Activated naive CD8-positive, alpha-beta T cell treated with anti-CD3 and anti-CD28 coated beads, Interleukin-2, amount 50 U/mL, for 16 hours (primary cell): ENCODE results near the gene SAMMSON.

Experiments
- DNase-seq: peaks from one replicate; pipeline ENCODE4 v3.0.0-alpha.2; 2020; ENCODE audit warnings: low read depth, low spot score

The SAMMSON gene

GRCh38 chr3:69999140-70000027 lies at the start of gene SAMMSON:
SAMMSON (plus strand) TSS chr3:69999733.
- DNase-seq, result no peak

DNA sequence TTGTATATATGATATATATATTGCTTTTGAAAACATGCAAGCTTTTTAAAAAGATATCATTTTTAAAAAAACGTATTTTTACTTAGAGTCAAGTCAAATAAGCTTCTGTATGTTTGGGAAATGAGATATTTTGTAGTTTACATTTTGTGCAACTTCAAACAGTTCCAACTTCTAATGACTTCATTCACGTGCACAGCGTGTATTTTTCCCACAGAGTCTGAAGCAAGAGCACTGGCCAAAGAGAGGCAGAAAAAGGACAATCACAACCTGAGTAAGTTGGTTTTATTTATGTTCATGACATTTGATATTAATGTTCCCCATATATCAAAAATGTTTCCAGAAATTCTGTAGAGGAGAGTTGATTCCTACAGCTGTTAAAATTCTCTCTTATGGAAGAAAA lies 47.9 kb upstream of the SAMMSON start:
- DNase-seq, result no peak

- no peak for DNase-seq
Observed at GRCh38 chr3:69959581-69959980, 40.0 kb upstream of the SAMMSON start.

DNA sequence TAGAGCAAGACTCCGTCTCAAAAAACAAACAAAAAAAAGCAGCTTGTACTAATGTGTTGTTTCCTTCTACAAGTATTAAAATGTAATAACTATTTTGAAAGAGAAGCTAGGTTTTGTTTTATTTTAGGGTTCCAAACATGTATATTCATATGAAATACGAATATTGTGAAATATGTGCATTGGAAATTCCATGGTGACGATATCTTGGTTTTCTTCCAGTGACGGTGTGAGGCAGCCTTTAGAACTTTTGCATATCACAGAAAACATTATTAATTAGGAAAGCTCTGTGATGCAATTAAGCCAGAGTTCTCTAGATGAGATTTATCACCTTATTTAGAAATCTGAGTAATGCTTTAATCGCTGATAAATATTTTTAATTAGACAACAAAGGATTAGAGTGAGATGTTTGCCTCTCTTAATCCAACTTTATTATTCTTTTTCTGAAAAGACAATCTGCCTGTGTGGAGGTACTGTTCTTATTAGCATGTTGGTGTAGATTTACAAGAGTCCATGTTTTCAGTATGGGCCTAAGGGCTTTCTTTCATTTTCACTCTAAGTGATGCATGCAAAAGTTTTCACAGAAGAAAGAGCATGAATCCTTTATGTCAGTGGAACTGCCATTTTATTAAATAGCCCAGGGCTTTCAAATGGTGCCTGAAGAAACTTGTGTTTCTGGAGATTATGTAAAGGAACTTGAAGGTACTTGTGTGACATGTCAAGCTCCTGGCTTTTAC lies 37.7 kb upstream of the SAMMSON start:
- DNase-seq, result no peak

GRCh38 chr3:69963643-69964042 lies 35.9 kb upstream of the SAMMSON start:
- DNase-seq, result no peak

DNA sequence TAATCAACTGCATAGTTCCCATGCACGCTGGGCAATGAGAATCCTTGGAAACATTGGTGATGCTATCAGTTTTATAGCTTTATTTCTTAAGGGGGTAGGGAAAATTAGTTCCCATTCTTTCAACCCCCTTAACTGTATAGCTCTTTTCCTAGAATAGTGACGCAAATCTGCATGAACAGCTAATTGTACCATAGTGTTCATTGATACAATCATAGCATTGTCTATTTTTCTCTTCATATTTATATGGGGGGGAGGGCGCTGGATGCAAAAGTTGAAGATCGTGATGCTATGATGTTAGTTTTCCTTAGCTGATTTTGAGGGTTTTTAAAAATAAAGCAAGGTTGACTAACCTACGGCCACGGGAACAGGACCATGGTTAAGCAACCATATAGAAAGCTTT lies 32.4 kb upstream of the SAMMSON start:
- DNase-seq, result no peak

DNA sequence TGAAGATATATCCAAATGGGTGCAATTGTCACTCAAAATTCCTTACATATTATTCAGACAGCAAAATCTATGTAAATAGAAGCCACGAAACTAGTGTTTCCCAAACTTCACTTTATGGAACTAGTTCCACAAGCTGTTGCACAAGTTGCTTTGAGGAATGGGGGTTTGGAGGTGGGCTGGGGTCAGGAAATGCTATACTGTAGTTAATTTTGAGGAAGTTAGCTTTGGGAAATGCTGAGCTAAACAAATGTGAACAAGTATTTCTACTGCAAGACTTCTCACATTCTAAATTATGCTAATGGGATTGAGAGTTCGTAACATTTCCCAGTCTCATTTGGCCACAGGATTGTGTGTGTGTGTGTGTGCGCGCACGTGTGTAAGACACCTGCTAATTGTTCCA lies 28.7 kb upstream of the SAMMSON start:
- no peak for DNase-seq

GRCh38 chr3:69972672-69973071 lies 26.9 kb upstream of the SAMMSON start:
- DNase-seq, result no peak

DNA sequence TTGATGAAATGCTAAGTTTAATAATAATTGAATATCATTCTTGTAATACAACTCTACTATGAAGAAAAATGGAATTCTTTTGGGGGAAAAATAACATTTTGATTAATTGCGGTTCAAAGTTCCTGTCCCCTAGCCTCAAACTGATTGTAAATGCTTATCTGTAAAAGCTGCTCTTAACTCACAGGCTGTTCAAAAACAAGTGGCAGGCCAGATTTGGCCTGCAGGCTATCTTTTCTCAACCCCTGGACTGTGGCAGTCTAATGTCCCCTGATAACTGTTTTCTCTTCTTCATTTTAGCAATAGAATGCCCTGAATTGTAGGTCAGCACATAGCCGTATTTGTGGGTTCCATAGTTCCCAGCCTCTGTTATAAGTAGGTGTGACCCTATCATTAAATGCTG lies 23.5 kb upstream of the SAMMSON start:
- DNase-seq, result no peak

DNA sequence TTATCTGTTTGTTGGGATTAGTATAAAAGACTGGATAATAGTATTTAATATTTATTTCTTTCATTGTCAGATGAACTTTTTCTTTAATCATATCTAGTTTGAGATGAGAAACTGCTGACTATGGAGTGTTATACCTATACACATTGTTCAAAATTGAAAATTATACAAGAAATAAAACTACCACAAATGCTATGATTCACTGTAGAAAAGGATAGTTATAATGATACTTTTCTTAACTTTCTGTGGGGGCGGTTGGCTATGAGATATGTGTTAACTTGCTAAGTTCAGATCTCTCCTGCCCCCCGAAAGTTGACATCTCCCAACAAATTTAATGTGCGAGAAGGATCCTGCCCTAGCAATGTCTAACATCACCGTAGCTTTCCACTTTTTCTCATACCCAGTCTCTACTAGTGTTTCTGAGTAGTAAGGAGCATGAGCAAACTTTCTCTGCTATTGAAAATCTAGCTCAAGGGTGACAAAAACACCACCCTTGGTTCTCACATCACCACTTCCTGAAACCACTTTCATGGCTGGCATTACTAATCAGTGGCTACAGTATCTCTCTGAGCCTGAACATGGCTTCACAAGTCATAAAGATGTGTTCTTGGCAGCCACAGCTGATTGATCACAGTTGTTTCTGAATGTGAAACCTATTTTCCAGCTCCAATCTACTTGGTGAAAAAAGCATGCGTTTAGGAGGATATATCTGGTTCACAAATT lies 15.8 kb upstream of the SAMMSON start:
- DNase-seq, result no peak

- no peak for DNase-seq
Observed at GRCh38 chr3:69985266-69985665, 14.3 kb upstream of the SAMMSON start.

DNA sequence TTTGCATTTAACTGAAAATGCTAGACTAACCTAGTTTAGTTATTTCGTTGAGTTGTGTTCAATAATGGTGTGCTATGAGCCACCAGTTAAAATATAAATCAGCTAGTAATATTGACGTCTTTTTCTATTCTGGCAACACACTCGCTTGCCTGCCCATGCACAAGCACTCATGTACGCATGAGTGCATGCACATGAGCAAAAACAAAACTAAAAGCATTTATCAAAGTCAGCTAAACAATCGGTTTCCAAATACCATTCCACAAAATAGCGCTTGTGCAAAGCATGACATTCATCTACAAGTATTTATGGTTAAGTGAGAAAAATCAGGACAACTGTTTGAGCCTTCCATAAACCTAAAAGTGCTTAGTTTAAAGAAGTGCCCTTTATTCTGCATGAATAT lies 13.1 kb upstream of the SAMMSON start:
- no peak for DNase-seq

DNA sequence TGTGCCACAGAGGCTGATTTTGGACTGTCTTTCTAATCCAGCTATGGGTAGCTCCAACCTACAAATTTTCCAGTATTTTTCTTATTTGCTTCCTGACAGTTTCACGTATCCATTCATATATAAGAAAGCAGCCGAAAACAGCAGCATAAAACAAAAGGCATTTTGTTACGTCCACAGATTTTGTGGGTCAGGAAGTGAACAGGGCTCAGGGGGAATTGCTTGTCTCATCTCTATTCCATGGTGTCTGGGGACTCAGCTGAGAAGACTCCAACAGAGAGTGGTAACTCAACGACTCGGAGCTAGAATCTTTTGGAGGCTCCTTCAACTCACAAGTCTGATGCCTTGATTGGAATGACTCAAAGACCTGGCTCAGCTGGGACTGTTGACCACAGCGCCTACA lies 11.7 kb upstream of the SAMMSON start:
- DNase-seq, result no peak

GRCh38 chr3:69993757-69994156 lies 5.8 kb upstream of the SAMMSON start:
- no peak for DNase-seq

GRCh38 chr3:69994919-69995318 lies 4.6 kb upstream of the SAMMSON start:
- DNase-seq, result no peak

DNA sequence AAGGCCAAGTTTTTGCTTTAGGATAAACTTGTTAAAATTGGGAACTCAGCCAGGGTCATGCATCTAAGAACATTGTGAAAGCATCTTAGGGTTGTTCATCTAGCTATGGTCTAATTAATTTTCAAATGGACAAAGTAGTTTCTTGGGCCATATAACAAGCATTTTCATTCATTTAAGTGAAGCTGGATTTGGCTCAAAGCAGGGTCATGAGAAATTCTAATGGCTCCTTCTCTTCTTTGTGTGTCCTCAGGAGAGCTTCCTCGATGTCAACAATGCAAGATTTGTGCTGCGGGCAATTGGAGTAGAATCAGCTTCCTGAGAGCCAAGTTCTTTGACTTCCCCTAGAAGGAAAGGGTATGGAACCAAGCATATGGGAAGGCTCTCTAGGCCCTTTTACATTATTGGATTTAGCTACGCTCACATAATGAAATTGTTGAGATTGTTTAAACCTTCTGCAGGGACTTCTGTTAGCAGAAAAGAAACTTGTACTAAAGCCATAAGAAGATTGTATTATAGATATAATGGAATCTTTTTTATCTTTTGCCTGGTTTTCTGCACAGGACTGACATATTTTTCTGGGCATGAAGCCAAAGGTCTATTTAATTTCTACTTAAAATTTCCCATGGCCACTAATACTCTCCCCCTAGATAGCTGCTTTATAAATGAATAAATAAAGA lies 1.8 kb upstream of the SAMMSON start:
- no peak for DNase-seq

DNA sequence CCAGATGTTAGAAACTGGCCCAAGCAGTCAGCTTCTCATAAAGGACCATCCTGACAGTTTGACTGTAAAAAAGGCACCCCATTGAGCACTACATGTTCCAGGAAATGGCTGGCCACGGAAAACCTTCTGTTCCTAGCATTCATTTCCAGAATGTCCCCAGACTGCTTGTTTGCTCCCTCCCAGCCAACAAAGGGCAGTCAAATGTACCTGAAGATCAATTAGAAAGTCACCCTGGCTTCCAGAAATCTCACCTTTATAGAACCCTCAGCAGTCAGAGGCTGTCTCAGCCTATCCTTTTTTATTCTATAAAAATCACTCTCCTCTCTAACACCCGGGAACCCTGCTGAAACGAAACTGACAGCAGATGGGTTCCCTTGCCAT lies 784 bp upstream of the SAMMSON start:
- DNase-seq, result no peak

DNA sequence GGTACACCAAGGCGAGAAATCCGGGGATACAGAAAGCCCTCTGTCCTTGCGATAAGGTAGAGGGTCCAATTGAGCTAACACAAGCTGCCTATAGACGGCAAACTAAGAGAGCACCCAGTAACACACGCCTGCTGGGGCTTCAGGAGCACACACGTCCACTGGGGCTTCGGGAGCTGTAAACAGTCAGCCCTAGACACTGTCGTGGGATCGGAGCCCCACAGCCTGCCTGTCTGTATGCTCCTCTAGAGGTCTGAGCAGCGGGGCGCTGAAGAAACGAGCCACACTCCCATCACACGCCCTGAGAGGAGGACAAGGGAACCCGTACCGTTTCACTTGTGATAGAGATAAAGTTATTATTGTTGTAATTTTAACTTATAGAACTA lies 486 bp downstream of the SAMMSON start:
- no peak for DNase-seq

DNA sequence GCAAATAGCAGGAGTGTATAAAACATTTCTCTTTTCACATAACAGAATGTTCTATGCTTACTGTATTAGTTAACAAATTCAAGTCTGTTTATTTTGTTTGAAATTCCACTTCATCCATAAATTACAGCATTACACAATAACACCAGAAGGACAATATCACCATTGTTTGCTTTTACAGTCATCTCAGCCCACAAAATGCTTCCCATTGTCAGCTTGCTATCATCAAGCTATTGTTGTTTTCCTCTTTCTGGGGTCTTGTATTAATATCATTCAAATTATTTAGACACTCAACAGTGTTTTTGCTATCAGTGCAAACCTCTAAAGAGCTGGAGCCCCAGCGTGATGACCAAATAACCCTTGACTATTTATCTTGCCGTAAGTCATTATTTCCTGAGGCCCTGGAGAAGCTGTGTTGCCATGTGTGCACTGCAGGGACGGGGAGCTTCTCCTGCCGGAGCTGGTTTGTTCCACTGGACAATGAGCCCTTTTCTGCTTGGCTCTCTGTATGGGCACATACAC lies 1.1 kb downstream of the SAMMSON start:
- no peak for DNase-seq

- DNase-seq, result no peak
Observed at GRCh38 chr3:70003119-70003518, 3.6 kb downstream of the SAMMSON start.

GRCh38 chr3:70006089-70006488 lies 6.6 kb downstream of the SAMMSON start:
- no peak for DNase-seq

DNA sequence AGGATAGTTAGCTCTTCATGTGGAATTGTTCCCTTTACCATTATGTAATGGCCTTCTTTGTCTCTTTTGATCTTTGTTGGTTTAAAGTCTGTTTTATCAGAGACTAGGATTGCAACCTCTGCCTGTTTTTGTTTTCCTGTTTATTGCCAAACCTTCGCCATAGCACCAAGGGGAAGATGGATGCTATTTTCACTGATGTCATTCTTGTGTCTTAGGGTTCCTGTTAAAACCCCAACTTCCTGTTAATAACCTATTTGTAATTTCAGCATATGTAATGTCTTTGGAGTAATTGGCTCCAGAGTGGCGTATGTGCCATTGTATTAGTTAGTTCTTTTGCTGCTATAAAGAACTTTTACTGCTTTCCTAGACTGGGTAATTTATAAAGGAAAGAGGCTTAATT lies 10.8 kb downstream of the SAMMSON start:
- no peak for DNase-seq
